ENCODE measurements around the gene WDHD1. TPM values are rescaled to one million over a fixed set of nuclear protein-coding genes. Genes with fewer than 3 reads are reported as not detected.

Gene WDHD1
- total and polyA plus RNA-seq, 2 experiments from 2014 or later, result 6.6 to 9.6 TPM

DNA sequence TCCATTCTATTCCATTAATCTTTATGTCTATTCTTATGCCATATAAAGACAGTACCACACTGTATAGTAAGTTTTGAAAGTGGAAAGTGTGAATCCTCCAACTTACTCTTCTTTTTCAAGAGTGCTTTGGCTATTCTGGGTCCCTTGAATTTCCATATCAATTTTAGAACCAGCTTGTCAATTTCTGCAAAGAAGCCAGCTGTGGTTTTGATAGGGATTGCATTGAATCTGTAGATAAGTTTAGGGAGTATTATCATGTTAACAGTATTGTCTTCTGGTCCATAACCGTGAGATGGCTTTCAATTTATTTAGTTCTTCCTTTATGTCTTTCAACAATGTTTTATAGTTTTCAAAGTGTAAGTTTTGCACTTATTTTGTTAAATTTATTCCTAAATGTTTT is 90.1 kb downstream of the WDHD1 start:
- Histone ChIP-seq H3K36me3 (ENCODE audit: low read depth) (no peaks in the 10 kb centered on the region), H3K27me3 (replicated peaks; ENCODE audit: insufficient read depth) (no peaks in the 10 kb centered on the region), H3F3A (ENCODE audit: insufficient read depth) (no peaks in the 10 kb centered on the region), H2AFZ (no peak overlapping the region), H3K4me2 (ENCODE audit: unreplicated experiment) (no peak overlapping the region), H4K20me1 (ENCODE audit: insufficient read depth) (no peaks in the 10 kb centered on the region), H3K4me3 (no peak overlapping the region), H3K9me2 (ENCODE audit: insufficient read depth) (no peaks in the 10 kb centered on the region), H3K79me2 (ENCODE audit: insufficient read depth) (no peaks in the 10 kb centered on the region), H3K27ac (no peak overlapping the region), H3K4me1 (ENCODE audit: insufficient read depth) (no peaks in the 10 kb centered on the region), H3K9me3 (ENCODE audit: low read depth) (no peaks in the 10 kb centered on the region), H3K9ac (no peak overlapping the region)
- TF ChIP-seq EZH2phosphoT487 (IDR thresholded peaks at IDR 0.05; ENCODE audit: insufficient read depth, low read depth), result no peak
- no peak for TF ChIP-seq EZH2 (IDR thresholded peaks at IDR 0.05; ENCODE audit: insufficient read depth, poor library complexity, severe bottlenecking)
- in situ Hi-C loops (cut with MboI), result no loop called here
- 98 to 100% methylated on average over 1 of the region's 1 CpG for WGBS, 2 experiments (ENCODE audit: low coverage in 1 of 2, low lambda C conversion rate in 2 of 2, missing lambda C conversion rate in 2 of 2)
- no peak for DNase-seq

GRCh38 chr14:54935958-54936357 is 90.9 kb downstream of the WDHD1 start:
- H4K20me1 ChIP-seq (ENCODE audit: insufficient read depth), result no peaks in the 10 kb centered on the region

DNA sequence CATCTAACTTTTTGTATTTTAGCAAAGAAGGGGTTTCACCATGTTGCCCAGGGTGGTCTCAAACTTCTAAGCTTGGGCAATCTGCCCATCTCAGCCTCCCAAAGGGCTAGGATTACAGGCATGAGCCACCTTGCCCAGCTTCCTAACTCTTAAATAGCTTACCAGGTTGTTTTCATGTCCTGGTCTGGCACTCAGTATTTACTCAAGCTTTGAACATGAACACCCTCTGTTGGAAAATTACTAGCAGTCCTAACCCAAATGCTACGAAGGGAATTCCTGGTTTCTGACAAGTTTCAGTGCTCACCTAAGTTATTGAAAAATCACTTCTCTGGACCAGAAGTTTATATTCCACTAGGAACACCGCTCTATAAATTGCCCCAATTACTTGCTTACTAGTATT is 91.8 kb downstream of the WDHD1 start:
- Histone ChIP-seq H3K27ac (no peak overlapping the region), H4K20me1 (ENCODE audit: insufficient read depth) (no peaks in the 10 kb centered on the region), H3K4me1 (ENCODE audit: insufficient read depth) (no peaks in the 10 kb centered on the region), H2AFZ (no peak overlapping the region), H3K4me3 (no peak overlapping the region), H3K9me3 (ENCODE audit: low read depth) (no peaks in the 10 kb centered on the region), H3K36me3 (ENCODE audit: low read depth) (no peaks in the 10 kb centered on the region), H3K27me3 (replicated peaks; ENCODE audit: insufficient read depth) (no peaks in the 10 kb centered on the region), H3F3A (ENCODE audit: insufficient read depth) (no peaks in the 10 kb centered on the region), H3K4me2 (ENCODE audit: unreplicated experiment) (no peak overlapping the region), H3K9me2 (ENCODE audit: insufficient read depth) (no peaks in the 10 kb centered on the region), H3K79me2 (ENCODE audit: insufficient read depth) (no peaks in the 10 kb centered on the region), H3K9ac (no peak overlapping the region)
- TF ChIP-seq EZH2phosphoT487 (IDR thresholded peaks at IDR 0.05; ENCODE audit: insufficient read depth, low read depth), result no peak
- no peak for TF ChIP-seq EZH2 (IDR thresholded peaks at IDR 0.05; ENCODE audit: insufficient read depth, poor library complexity, severe bottlenecking)
- in situ Hi-C loops (cut with MboI), result no loop called here
- 49 to 50% methylated on average over 2 of the region's 2 CpGs for WGBS, 2 experiments (ENCODE audit: low coverage in 1 of 2, low lambda C conversion rate in 2 of 2, missing lambda C conversion rate in 2 of 2)
- no peak for DNase-seq

More at GRCh38 chr14:54935958-54936357, 90.9 kb downstream of the WDHD1 start:
- no peak overlapping the region for H2AFZ ChIP-seq
- H3K9me2 ChIP-seq (ENCODE audit: insufficient read depth), result no peaks in the 10 kb centered on the region
- H3K4me1 ChIP-seq (ENCODE audit: insufficient read depth), result no peaks in the 10 kb centered on the region
- no peaks in the 10 kb centered on the region for H3K27me3 ChIP-seq (replicated peaks; ENCODE audit: insufficient read depth)
- no peaks in the 10 kb centered on the region for H3K79me2 ChIP-seq (ENCODE audit: insufficient read depth)
- H3K27ac ChIP-seq, result no peak overlapping the region
- no peaks in the 10 kb centered on the region for H3K9me3 ChIP-seq (ENCODE audit: low read depth)
- WGBS, 2 experiments (ENCODE audit: low coverage in 1 of 2, low lambda C conversion rate in 2 of 2, missing lambda C conversion rate in 2 of 2), result 95 to 100% methylated on average over 5 of the region's 5 CpGs
- in situ Hi-C loops (cut with MboI), result no loop called here
- no peak overlapping the region for H3K9ac ChIP-seq
- H3K4me2 ChIP-seq (ENCODE audit: unreplicated experiment), result no peak overlapping the region
- no peaks in the 10 kb centered on the region for H3F3A ChIP-seq (ENCODE audit: insufficient read depth)
- no peaks in the 10 kb centered on the region for H3K36me3 ChIP-seq (ENCODE audit: low read depth)
- TF ChIP-seq EZH2phosphoT487 (IDR thresholded peaks at IDR 0.05; ENCODE audit: insufficient read depth, low read depth), result no peak
- TF ChIP-seq EZH2 (IDR thresholded peaks at IDR 0.05; ENCODE audit: insufficient read depth, poor library complexity, severe bottlenecking), result no peak
- H3K4me3 ChIP-seq, result no peak overlapping the region
- peak; percentile 14 for DNase-seq

DNA sequence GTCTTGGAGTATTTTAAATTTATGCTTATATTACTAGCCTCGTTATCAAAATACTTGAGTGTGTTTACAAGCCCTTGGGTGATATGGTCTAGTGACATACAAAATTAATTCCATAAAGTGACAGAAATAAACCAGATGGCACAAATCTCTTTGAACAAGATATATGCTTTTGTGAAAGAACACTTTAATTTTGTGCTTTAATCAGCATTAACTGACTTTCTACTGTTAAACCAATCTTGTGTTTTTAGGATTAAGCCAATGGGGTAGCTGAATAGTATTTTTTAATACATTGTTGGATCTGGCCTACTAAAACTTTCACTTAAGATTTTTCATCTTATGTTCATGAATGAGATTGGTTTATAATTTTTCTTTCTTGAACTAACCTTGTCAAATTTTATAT is 93.9 kb downstream of the WDHD1 start:
- Histone ChIP-seq H3K27me3 (replicated peaks; ENCODE audit: insufficient read depth) (no peaks in the 10 kb centered on the region), H3K36me3 (ENCODE audit: low read depth) (no peaks in the 10 kb centered on the region), H3K9me3 (ENCODE audit: low read depth) (no peaks in the 10 kb centered on the region), H3K9me2 (ENCODE audit: insufficient read depth) (no peaks in the 10 kb centered on the region), H3F3A (ENCODE audit: insufficient read depth) (no peaks in the 10 kb centered on the region), H3K4me1 (ENCODE audit: insufficient read depth) (no peaks in the 10 kb centered on the region), H4K20me1 (ENCODE audit: insufficient read depth) (no peaks in the 10 kb centered on the region), H3K4me3 (no peak overlapping the region), H3K79me2 (ENCODE audit: insufficient read depth) (no peaks in the 10 kb centered on the region), H2AFZ (no peak overlapping the region), H3K9ac (no peak overlapping the region), H3K4me2 (ENCODE audit: unreplicated experiment) (no peak overlapping the region), H3K27ac (no peak overlapping the region)
- in situ Hi-C loops (cut with MboI), result no loop called here
- 100% methylated on average over 1 of the region's 1 CpG for WGBS, 2 experiments (ENCODE audit: low coverage in 1 of 2, low lambda C conversion rate in 2 of 2, missing lambda C conversion rate in 2 of 2)
- no peak for DNase-seq
- no peak for TF ChIP-seq EZH2 (IDR thresholded peaks at IDR 0.05; ENCODE audit: insufficient read depth, poor library complexity, severe bottlenecking)
- no peak for TF ChIP-seq EZH2phosphoT487 (IDR thresholded peaks at IDR 0.05; ENCODE audit: insufficient read depth, low read depth)

Data from GM23248 (cell line).